ENCODE measurements around the gene SPINK6. TPM values are rescaled to one million over a fixed set of nuclear protein-coding genes. Genes with fewer than 3 reads are reported as not detected.

The SPINK6 gene
- total RNA-seq, 4 donors from 2014 or later: not detected

- no peak overlapping the region for H3K4me3 ChIP-seq (replicated peaks in 1 of 3)
- H3K36me3 ChIP-seq: no peaks in the 10 kb centered on the region
- DNase-seq: no peak
- H3K9me3 ChIP-seq: peaks cover 4% of the 10 kb centered on the region
- intact Hi-C loops (cut with DNase I): no loop called here
- no peak overlapping the region for H3K27ac ChIP-seq
- TF ChIP-seq CTCF (IDR thresholded peaks at IDR 0.05) (no peak), POLR2A (IDR thresholded peaks at IDR 0.05) (no peak)
- no peaks in the 10 kb centered on the region for H3K4me1 ChIP-seq
- no peaks in the 10 kb centered on the region for H3K27me3 ChIP-seq
Observed at GRCh38 chr5:148261221-148261620, 58.4 kb downstream of the SPINK6 start.

Small RNAs within 50 kb of the gene (small RNA-seq; reads per million reads assigned to genes)
- not detected for gene HMGN1P16

Other genes starting within 250 kb of the SPINK6 start
- gene SPINK5, start 139.1 kb upstream of the SPINK6 start, total RNA-seq: 1 to 10 TPM in 1 of 4 donors, under 1 TPM in 1, not detected in 2; 0.13 to 6.7 TPM
- not detected for gene SPINK14, start 34.5 kb upstream of the SPINK6 start, total RNA-seq
- gene MARCOL, start 35.5 kb downstream of the SPINK6 start, total RNA-seq: not detected
- gene SPINK13, start 65.8 kb downstream of the SPINK6 start, total RNA-seq: not detected
- gene SPINK7, start 109.4 kb downstream of the SPINK6 start, total RNA-seq: not detected
- not detected for gene SPINK9, start 132.5 kb downstream of the SPINK6 start, total RNA-seq
- 10 to 100 TPM; 49.6 to 86.4 (median 64.1) TPM for gene FBXO38, start 180.9 kb downstream of the SPINK6 start, total RNA-seq